HG03175 (cell line): ENCODE results near the gene SCN1B.
"Not testable (repeated sequence)": the region's sequence is repeated elsewhere in the genome, so short reads cannot be mapped to it uniquely, and the experiment has no call there.

Experiments used
- ATAC-seq: cut with Tn5 transposase; IDR thresholded peaks from one replicate; pipeline ENCODE4 v1.9.1; 2021; ENCODE audit warnings: mild to moderate bottlenecking, moderate library complexity; ENCODE audit not compliant: unreplicated experiment

Gene SCN1B

DNA sequence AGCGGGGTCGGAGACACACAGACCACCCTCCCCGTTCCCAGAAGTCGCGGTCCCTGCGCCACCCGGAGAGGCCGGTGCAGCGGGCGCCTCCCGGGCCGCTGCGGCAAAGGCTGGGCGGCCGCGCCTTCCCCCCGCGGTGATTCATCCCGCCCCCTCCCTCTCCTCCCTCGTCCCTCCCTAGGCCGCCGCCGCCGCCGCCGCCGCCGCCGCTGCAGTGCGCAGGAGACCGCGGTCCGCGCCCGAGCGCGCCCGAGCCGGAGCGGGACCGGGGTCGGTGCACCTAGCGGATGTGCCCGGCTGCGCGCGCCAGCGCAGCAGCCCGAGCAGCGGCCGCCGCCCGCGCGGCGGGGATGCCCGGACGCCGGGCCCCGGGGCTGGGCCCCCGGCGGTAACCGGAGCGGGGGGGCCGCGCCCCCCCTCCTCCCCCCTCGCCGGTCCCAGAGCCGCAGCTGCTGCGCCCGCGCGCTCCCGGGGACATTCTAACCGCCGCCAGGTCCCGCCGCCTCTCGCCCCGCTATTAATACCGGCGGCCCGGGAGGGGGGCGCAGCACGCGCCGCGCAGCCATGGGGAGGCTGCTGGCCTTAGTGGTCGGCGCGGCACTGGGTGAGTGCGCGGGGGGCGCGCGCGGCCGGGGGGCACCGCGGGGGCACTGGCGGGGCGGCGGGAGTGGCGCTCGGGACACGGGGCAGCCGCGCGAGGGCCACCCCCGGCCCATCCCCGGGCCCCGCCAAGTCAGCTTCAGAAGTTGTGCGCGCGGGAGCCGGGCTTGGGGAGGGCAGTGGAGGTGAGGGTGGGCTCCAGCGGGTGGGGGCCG lies at the start of gene SCN1B:
SCN1B (plus strand) TSS at position 214 of the 815 bp plus-strand sequence; CDS start at position 565, 351 bp downstream.
- ATAC-seq, result no peak

DNA sequence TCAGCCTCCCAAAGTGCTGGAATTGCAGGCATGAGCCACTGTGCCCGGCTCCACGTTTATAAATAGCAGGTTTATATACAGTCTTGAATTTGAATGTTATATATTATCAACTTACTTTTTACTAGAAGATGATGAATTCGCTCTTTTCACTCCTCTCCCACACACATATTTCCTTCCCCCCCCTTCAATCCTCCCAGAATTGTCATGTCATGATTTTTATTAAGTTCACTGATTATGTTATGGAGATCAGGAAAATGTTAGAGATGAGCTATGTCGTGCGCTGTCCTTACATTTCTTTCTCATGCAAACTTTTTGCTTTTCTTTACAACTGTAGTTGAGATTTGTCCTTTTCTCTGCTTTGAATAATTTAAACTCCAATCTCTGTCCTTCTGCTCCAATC lies 48.0 kb upstream of the SCN1B start:
- no peak for ATAC-seq

DNA sequence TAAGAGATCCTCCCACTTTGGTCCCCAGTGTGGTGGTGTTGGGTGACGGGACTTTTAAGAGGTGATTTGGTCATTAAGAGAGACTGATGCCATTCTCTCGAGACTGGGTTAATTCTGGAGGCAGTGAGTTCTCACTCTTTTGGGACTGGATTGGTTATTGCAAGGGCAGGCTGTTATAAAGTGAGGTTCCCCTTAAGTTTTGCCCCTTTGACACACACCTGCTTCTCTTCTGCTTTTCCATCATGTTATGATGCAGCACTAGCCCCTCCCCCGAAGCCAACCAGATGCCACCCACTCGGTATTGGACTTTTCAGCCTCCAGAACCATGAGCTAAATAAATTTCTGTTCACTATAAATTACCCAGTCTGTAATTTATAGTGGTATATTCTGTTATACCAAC lies 46.5 kb upstream of the SCN1B start:
- ATAC-seq, result no peak

DNA sequence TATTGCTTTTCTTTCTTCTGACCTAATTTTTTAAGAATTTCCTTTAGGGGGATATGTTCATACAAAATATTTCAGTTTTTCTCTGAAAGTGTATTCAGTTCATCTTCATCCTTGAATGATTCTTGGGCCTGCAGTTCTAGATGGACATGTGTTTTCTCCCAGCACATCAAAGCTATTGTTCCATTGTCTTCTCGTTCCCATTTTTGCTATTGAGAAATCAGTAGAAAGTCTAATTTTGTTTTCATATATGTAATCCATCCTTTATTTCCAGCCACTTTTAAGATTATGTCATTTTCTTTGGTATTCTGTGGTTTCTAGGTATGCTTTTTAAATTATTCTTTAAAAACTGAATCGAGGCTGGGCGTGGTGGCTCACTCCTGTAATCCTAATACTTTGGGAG lies 46.0 kb upstream of the SCN1B start:
- ATAC-seq, result no peak

DNA sequence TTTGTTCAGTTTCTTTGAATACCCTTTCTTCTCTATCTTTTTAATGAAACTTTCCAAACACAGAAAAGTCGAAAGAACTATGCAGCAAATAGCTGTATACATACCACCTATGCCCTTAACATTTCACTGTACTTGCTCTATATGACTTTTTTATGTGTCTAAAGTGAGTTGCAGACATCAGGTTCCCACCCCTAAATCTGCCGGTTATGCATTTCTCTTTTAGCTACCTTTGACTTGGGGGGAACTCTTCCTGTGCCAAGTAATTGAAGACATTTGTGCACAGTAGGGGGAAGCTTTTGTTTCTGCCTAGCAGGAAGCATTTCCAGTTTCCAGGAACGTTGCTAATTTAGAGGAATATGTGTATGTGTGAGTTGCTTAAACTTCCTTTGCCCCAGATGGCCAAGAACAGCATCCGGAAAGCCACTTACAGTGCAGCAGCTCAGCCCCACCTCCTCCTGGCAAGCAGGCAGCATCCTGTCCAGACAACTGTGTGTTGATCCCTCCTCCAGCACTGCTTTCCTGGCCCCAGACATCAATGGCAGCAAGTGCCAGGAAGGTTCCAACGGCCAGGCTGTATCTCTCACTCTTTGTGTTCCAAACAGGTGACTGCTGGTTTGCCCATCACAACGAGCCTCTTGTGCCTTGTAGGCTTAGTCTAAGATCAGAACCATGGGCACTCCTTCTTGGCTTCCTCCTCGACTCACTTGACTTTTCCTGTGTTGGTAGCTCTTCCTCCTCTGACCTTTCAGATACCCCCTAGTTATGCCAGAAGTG lies 44.8 kb upstream of the SCN1B start:
- no peak for ATAC-seq

DNA sequence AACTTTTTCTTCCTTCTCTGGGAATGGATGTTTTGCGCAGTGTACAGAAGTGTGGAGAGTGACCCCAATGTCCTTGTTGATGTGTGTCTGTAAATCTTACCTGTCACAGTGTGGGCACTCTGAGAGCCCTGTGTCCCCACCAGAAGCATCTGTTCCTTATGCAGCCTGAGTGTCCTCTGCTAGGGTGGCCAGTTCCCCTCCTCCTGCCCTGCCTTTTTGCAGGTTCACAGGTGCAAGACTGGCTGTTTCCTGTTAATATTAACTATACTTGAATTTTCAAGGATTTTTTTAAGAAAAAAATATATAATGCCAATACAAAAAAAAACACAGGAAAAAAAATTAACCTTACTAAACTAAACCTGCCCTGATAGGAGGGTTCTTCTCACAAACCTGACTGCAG lies 42.2 kb upstream of the SCN1B start:
- no peak for ATAC-seq

DNA sequence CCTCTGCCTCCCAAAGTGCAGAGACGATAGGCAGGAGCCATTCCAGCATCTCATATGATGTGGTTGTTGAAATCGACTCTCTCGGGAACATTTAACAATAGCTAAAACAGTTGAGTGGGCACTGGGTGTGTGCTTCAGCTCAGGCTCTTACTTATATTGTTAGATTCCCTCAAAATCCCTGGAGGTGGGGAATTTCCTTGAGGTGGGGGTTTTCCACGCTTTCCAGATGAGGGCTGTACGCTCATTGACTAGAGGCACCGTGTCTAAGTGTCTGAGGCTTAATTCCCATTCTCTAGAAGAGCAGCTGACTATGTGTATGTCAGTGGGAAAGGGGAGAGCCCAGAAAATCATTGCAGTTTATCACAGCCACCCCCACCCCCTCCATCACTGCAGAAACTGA lies 41.0 kb upstream of the SCN1B start:
- ATAC-seq, result no peak

DNA sequence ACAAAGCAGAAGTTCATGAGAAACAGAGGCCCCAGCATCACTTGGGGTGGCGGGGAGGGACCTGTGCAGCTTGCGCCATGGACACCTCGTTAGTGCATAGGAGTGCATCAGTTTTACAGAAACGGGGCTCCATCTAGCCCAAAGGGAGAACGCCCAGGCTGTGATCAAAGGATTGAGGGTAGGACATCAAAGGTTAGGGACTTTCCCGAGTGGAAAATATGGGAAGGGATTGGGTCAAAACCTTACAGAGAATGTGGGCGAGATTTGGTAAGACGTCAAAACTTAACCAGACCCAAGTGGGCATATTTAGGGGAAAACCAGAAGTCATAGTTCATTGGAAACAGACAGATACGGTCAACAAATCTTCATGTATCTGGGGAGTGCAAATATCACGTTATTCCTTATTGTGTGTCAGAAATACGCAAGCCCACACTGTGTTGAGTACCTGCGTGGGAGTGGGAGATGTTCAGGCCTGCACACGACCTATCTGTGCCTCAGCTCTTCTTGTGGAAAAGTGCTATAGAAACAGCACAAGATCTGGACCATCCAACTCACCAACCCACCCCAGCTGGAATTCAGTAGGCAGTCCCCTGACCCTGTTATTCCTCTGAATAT lies 39.6 kb upstream of the SCN1B start:
- ATAC-seq, result no peak

DNA sequence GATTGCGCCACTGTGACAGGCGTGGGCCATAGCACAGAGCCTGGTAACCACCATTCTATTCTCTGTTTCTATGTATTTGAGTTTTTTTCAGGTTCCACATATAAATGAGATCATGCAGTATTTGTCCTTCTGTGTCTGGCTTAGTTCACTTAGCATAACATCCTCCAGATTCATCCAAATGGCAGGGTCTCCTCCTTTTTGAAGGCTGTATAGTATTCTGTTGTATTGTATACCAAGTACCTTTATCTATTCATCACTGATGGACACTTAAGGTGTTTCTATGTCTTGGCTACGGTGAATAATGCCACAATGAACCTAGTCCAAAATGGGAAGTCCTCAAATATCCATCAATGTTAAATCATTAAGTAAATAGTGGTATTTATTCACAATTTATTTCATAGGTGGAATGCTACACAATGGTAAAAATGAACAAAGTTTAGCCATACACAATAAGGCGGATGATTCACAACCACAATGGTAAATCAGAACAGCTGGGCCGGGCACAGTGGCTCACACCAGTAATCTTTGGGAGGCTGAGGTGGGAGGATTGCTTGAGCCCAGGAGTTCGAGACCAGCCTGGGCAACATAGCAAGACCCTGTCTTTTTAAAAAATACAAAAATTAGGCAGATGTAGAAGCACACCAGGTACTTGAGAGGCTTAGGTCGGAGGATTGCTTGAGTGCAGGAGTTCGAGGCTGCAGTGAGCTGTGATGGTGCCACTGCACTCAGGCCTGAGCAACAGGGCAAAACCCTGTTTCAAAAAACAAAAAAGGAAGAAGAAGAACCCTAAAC lies 38.5 kb upstream of the SCN1B start:
- ATAC-seq, result no peak

DNA sequence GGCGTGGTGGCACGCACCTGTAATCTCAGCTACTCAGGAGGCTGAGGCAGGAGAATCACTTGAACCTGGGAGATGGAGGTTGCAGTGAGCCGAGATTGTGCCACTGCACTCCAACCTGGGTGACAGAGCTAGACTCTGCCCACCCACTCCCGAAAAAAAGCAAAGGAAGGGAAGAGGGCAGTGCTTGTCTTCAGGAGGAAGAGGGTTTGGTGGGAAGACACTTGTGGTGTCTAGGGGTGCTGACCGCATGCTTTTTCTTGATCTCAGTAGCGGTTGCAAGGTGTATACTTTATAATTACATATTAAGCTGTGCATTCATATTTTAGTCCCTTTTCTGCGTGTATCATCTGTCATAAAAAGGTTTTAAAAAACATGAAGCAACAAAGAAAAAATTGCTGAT lies 37.7 kb upstream of the SCN1B start:
- not testable (repeated sequence) for ATAC-seq

DNA sequence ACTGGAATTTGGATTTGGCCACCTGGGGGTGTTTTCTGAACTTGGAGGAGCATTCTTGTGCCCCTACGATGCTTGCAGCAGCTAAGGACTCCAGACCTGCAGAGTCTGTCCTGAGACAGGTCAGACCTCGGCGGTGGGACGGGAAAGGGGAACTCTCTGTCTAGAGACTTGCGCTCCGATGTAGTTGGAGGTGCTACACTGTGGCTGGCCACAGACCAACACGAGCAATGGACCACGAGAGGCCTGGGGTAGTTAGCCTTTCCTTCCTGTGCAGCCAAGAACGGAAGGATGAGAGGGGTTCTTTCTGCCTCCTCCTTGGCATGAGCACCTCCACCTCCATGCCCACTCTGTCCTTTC lies 36.0 kb upstream of the SCN1B start:
- ATAC-seq, result no peak

DNA sequence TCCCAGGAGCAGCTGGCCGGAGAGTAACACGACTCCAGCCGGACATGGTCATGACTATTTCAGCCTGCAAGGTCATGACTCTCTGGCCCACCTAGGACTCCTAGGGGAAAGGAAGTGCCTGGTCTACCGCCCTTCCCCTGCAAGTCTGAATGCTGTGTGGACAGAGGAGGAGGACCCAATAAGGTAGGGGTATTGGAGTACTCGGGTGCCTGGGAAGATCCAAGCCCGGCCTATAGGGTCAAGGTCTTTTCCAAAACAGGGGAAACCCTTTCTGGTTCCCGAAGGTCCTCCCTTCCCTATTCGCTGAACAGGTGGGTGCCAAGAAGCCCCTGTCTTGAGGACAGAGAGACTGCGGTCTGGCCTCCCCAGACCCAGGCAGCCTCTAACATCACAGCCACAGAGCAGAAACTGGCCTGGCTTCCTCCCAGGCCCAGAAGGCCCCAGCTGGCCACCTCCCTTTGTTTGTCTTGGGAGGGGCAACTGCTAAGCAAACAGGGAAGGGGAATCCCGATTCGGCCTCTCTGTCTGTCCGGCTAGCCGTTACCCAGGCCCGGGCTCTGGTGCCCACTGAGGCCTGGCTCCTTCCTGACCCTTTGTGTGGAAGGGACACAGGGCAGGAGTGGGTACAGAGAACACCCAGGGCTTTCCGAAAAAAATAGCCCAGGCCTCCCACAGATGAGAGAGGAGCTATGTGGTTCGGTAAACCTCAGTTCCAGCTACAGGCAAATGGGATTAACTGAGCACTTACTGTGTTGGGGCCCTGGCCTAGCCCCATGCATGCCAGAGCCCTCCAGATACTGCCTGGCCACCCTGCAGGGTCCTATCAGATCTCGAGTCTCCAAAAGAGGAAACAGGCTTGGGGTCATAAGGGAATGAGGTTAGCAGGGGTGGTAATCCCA lies 35.4 kb upstream of the SCN1B start:
- no peak for ATAC-seq

DNA sequence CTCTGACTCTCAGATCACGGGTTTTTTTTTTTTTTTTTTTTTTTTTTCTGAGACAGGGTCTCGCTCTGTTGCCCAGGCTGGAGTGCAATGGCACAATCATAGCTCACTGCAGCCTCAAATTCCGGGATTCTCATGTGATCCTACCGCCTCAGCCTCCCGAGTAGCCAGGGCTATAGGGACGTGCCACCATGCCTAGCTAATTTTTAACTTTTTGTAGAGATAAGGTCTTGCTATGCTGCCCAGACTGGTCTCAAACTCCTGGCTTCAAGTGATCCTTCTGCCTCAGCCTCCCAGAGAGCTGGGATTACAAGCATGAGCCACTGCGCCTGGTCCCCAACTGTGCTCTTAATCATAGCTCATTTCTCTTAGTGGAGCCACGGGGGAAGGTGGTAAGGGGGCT lies 34.7 kb upstream of the SCN1B start:
- ATAC-seq, result no peak

DNA sequence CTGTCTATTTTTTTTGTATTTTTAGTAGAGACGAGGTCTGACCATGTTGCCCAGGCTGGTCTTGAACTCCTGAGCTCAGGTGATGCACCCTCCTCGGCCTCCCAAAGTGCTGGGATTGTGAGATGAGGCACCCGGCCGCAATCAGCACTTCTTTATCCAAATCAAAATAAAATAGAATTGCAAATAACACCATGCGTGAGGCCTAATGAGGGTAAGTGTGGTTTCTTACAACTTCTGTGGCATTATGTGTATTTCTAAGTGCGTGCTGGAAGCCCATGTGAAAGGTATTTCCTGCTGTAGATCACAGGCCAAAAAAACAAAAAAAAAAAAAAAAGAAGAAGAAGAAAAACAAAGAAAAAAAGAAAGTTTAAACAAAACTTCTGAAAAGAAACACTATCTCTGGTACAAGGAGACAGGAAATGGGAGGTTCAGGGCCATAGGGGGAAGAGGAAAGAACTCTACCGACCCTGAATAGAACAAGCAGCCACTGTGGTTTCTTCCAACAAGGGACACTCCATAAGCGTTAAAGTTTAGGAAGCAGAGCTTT lies 33.1 kb upstream of the SCN1B start:
- no peak for ATAC-seq

DNA sequence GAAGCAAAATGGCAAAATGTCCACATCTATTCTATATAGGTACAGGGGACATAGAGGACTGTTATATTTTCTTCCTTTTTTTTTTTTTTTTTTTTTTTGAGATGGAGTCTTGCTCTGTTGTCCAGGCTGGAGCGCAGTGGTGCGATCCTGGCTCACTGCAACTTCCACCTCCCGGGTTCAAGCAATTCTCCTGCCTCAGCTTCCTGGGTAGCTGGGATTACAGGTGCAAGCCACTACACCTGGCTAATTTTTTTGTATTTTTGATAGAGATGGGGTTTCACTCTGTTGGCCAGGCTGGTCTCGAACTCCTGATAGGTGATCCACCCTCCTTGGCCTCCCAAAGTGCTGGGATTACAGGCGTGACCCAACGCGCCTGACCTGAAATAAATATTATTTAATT lies 32.0 kb upstream of the SCN1B start:
- not testable (repeated sequence) for ATAC-seq

DNA sequence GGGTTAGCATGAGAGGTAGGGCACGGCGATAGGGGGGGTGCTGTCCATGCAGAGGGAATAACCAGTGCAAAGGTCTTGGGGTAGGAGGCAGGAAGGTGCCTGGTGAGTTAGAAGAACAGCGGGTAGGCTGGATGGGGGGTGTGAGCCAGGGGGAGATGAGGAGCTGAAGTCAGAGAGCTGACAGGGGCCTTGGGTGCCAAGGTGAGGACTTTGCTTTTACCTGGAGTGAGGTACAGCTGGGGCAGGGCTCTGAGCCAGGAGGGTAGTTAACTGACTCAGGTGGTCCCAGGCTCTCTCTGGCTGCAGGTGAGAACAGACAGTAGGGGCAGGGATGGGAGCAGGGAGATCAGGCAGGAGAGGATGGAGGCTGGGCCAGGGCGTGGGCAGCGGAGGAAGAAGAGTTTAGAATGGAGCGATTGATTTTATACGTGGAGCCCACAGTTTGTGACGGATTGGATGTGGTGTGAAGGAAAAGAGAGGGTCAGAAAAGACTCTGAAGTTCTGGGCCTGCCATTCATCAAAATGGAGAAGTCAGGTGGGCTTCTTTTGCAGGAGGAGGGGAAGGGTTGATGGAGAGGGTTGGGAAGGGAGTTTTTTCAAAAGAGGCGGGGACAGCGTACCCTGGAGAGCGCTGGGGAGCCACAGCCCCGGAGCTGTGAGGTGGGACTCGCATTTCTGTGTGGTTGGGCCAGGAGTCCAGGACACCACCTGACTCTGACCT lies 31.3 kb upstream of the SCN1B start:
- no peak for ATAC-seq

DNA sequence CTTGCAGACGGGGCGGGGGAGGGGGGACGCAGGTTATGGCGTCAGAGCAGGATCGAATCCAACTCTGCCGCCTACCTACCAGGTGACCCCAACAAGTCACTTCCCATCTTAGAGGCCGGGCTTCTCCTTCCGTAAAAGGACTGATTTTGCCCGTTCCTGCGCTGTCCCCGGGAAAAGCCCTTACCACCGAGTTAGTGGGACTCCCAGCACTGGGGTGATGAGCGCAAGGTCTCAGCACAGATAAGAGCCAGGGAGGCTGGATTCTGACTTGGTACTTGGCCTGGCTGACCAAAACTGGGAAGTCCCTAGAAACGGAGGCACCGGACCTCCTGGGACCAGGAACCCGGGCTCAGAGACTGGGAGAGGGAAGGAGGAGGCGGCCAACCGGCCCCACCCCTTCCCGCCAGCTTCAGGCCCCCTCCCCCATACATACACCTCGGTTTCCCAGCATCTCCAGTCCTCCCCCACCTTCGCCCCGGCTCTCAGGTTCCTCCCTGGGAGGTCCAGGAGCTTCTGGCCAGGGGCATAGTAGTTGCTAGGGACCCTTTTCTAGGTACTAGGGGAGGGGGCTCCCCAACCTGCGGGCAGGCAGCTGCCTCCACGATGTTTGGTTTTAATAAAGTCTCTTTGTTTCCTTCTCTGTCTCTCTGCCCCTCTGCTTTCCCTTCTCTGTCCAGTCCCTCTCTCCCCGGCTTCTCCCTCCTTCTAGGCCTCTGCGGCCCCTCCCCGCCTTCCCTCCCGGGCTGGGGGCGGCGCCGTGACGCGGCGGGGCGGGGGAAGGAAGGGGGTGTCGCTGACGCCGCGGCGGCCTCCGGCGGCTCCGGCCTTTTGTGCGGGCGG lies 30.6 kb upstream of the SCN1B start, which contains the start of gene GRAMD1A:
GRAMD1A (plus strand) TSS at position 826 of the 840 bp plus-strand sequence. CDS start 156 bp downstream, outside the sequence.
- peak; percentile 43 for ATAC-seq

DNA sequence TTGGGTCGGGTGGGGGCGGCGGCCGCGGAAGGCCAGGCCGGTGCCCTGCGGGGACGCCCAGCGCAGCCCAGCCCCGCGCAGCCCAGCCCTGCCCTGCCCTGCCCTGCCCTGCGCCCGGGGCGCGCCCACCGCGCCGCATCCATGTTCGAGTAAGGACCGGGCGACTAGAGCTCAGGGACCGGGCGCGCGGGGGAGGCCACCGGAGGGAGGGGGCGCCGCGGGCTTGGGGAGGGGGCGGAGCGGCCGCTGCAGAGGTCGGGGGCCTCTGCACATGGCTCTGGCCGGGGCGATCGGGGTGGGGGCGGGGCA lies 30.0 kb upstream of the SCN1B start:
- ATAC-seq, result no peak
